ENCODE results near the gene TNFRSF6B.

The TNFRSF6B gene

DNA sequence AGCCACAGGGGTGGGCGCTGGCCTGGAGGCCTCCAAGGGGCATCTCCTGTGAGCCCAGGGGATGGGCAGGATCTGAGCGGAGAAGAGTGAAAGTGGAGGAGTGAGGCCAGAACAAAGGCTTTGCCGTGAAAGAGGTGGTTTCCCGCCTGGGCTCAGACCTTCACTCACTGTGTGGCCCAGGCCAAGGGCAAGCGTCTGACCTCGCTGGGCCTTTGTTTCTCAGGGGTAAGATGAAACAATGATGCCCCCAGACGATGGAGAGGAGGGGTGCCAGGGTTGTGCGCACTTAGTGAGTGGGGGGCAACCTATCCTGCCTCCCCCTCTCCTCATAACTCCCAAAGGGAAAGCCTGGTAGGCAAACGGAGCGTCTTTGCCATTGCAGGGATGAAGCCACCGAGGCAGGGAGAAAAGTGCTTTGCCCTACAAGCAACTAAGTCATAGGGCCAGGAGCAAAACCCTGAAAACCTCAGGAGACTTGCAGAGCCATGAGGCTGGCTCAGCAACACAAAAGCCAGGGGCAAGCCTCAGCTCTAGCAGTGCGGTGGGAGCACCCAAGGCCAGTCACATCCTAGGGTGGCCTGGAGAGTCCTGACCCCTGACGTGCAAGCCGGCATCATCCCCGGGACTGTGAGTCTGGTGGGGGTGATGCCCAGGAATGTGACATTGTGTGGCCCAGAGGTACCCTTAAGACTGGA is 42.3 kb upstream of the TNFRSF6B start:
- Histone ChIP-seq H3K79me2 (ENCODE audit: insufficient read depth, low read length) (peaks cover 6% of the 10 kb centered on the region), H3K9me3 (ENCODE audit: insufficient read depth, low read length) (no peaks in the 10 kb centered on the region), H3F3A (ENCODE audit: insufficient read depth) (no peaks in the 10 kb centered on the region), H3K27ac (ENCODE audit: low read depth, low read length) (no peak overlapping the region), H2AFZ (ENCODE audit: low read depth, low read length, severe bottlenecking) (no peak overlapping the region), H3K9ac (ENCODE audit: low read length) (no peak overlapping the region), H3K4me3 (ENCODE audit: insufficient read depth, low read length, poor library complexity, severe bottlenecking) (no peak overlapping the region), H3K9me2 (replicated peaks; ENCODE audit: insufficient read depth, low read length) (no peaks in the 10 kb centered on the region), H3K27me3 (ENCODE audit: low read length) (no peaks in the 10 kb centered on the region), H3K4me2 (ENCODE audit: low read depth, low read length, poor library complexity, severe bottlenecking) (no peak overlapping the region), H3K36me3 (ENCODE audit: low read length) (no peaks in the 10 kb centered on the region), H4K20me1 (ENCODE audit: low read depth, low read length) (no peaks in the 10 kb centered on the region)
- TF ChIP-seq EZH2phosphoT487 (conservative IDR thresholded peaks at IDR 0.05; ENCODE audit: low read length), result no peak
- TF ChIP-seq, protein P1, sequence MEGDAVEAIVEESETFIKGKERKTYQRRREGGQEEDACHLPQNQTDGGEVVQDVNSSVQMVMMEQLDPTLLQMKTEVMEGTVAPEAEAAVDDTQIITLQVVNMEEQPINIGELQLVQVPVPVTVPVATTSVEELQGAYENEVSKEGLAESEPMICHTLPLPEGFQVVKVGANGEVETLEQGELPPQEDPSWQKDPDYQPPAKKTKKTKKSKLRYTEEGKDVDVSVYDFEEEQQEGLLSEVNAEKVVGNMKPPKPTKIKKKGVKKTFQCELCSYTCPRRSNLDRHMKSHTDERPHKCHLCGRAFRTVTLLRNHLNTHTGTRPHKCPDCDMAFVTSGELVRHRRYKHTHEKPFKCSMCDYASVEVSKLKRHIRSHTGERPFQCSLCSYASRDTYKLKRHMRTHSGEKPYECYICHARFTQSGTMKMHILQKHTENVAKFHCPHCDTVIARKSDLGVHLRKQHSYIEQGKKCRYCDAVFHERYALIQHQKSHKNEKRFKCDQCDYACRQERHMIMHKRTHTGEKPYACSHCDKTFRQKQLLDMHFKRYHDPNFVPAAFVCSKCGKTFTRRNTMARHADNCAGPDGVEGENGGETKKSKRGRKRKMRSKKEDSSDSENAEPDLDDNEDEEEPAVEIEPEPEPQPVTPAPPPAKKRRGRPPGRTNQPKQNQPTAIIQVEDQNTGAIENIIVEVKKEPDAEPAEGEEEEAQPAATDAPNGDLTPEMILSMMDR (IDR thresholded peaks at IDR 0.05; ENCODE audit: insufficient read depth, low read length, poor library complexity, severe bottlenecking), result no peak

DNA sequence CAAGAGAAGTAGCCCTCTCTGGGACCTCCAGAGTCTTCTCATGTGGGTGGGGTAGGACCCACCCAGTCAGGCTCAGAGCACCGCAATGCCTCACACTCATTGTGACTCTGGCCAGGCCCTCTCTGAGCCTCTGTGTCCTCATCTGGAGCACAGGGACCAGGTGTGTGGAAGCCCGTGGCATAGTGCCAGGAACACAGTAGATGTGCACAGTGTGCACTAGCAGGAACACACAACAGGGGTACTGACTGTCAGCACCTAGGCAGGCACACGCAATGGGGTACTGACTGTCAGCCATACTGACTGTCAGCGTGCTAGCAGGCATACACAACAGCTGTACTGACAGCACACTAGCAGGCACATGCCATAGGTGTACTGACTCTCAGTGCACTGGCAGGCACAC is 41.2 kb upstream of the TNFRSF6B start:
- Histone ChIP-seq H3K9me3 (ENCODE audit: insufficient read depth, low read length) (no peaks in the 10 kb centered on the region), H3K27me3 (ENCODE audit: low read length) (no peaks in the 10 kb centered on the region), H3F3A (ENCODE audit: insufficient read depth) (no peaks in the 10 kb centered on the region), H3K36me3 (ENCODE audit: low read length) (no peaks in the 10 kb centered on the region), H3K4me3 (ENCODE audit: insufficient read depth, low read length, poor library complexity, severe bottlenecking) (no peak overlapping the region), H3K4me2 (ENCODE audit: low read depth, low read length, poor library complexity, severe bottlenecking) (no peak overlapping the region), H4K20me1 (ENCODE audit: low read depth, low read length) (no peaks in the 10 kb centered on the region), H3K9me2 (replicated peaks; ENCODE audit: insufficient read depth, low read length) (no peaks in the 10 kb centered on the region), H2AFZ (ENCODE audit: low read depth, low read length, severe bottlenecking) (no peak overlapping the region), H3K79me2 (ENCODE audit: insufficient read depth, low read length) (peaks cover 13% of the 10 kb centered on the region), H3K27ac (ENCODE audit: low read depth, low read length) (no peak overlapping the region), H3K9ac (ENCODE audit: low read length) (no peak overlapping the region)
- TF ChIP-seq EZH2phosphoT487 (conservative IDR thresholded peaks at IDR 0.05; ENCODE audit: low read length), result no peak
- TF ChIP-seq, protein P1 (IDR thresholded peaks at IDR 0.05; ENCODE audit: insufficient read depth, low read length, poor library complexity, severe bottlenecking), result no peak

DNA sequence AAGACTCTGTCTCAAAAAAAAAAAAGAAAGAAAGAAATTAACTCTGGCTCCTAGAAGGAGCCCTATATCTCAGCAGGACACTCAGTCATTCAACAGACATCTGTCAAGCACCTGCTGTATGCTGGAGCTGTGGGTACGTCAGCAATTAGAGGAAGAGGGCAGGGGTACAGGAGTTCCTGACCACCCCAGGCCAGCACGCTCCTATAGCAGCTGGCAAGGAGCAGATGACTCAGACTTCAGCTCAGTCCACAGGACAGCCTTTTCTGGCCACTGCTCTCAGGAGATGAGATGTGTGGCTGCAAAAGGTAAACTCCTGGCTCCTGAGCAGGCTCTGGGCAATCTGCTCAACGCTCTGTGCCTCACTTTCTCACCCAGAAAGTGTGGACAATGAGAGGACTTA is 40.0 kb upstream of the TNFRSF6B start:
- no peaks in the 10 kb centered on the region for H3K9me2 ChIP-seq (replicated peaks; ENCODE audit: insufficient read depth, low read length)

More for the DNA sequence above, 40.0 kb upstream of the TNFRSF6B start:
- Histone ChIP-seq H3K9ac (ENCODE audit: low read length) (no peak overlapping the region), H3K4me3 (ENCODE audit: insufficient read depth, low read length, poor library complexity, severe bottlenecking) (no peak overlapping the region), H3K27ac (ENCODE audit: low read depth, low read length) (no peak overlapping the region), H2AFZ (ENCODE audit: low read depth, low read length, severe bottlenecking) (no peak overlapping the region), H3K4me2 (ENCODE audit: low read depth, low read length, poor library complexity, severe bottlenecking) (no peak overlapping the region), H3K27me3 (ENCODE audit: low read length) (no peaks in the 10 kb centered on the region), H3K36me3 (ENCODE audit: low read length) (no peaks in the 10 kb centered on the region), H3K79me2 (ENCODE audit: insufficient read depth, low read length) (peaks cover 13% of the 10 kb centered on the region), H3K9me3 (ENCODE audit: insufficient read depth, low read length) (no peaks in the 10 kb centered on the region), H3F3A (ENCODE audit: insufficient read depth) (no peaks in the 10 kb centered on the region), H4K20me1 (ENCODE audit: low read depth, low read length) (no peaks in the 10 kb centered on the region)
- TF ChIP-seq, protein P1 (IDR thresholded peaks at IDR 0.05; ENCODE audit: insufficient read depth, low read length, poor library complexity, severe bottlenecking), result no peak
- TF ChIP-seq EZH2phosphoT487 (conservative IDR thresholded peaks at IDR 0.05; ENCODE audit: low read length), result no peak

Data from SU-DHL-6 (cell line).